GM23338 (cell line): ENCODE results near the gene RNF151. TPM values are rescaled to one million over a fixed set of nuclear protein-coding genes. Genes with fewer than 3 reads are reported as not detected.

Experiments used
- ATAC-seq: fragments of 200-7000 bp; cut with Tn5 transposase; 3 replicates; pipeline ENCODE4 v1.9.1; 2020
- DNase-seq: peaks from one replicate; pipeline ENCODE4 v3.0.0-alpha.2; 2015; ENCODE audit warnings: low spot score
- H2AFZ ChIP-seq: fragments of 200-600 bp; sonication (generic); 2 replicates; pipeline ENCODE4 v1.8.0; 2016; ENCODE audit warnings: antibody characterized with exemption, mild to moderate bottlenecking, moderate library complexity
- H3F3A ChIP-seq: fragments of 200-600 bp; sonication (generic); replicated peaks from 2 replicates; pipeline ENCODE4 v1.8.0; 2017; ENCODE audit warnings: antibody characterized with exemption, mixed run types, low read depth
- H3K27ac ChIP-seq: fragments of 200-600 bp; sonication (generic); 2 replicates; pipeline ENCODE4 v1.6.1; 2016; ENCODE audit warnings: low read depth
- H3K27me3 ChIP-seq: fragments of 200-600 bp; sonication (generic); 2 replicates; pipeline ENCODE4 v1.8.0; 2016; ENCODE audit warnings: mild to moderate bottlenecking, mixed run types, moderate library complexity; ENCODE audit not compliant: insufficient read depth
- H3K36me3 ChIP-seq: fragments of 200-600 bp; sonication (generic); 2 replicates; pipeline ENCODE4 v1.8.0; 2016; ENCODE audit warnings: mild to moderate bottlenecking; ENCODE audit not compliant: insufficient read depth
- H3K4me1 ChIP-seq: fragments of 200-600 bp; sonication (generic); 2 replicates; pipeline ENCODE4 v1.8.0; 2016; ENCODE audit warnings: mild to moderate bottlenecking, moderate library complexity; ENCODE audit not compliant: insufficient read depth
- H3K4me2 ChIP-seq: fragments of 200-600 bp; sonication (generic); 2 replicates; pipeline ENCODE4 v1.7.1; 2017; ENCODE audit warnings: mixed run types
- H3K4me3 ChIP-seq: fragments of 200-600 bp; sonication (generic); 2 replicates; pipeline ENCODE4 v1.6.1; 2016; ENCODE audit warnings: mixed run types
- H3K79me2 ChIP-seq: fragments of 200-600 bp; sonication (generic); replicated peaks from 2 replicates; pipeline ENCODE4 v1.8.0; 2017; ENCODE audit warnings: mild to moderate bottlenecking; ENCODE audit not compliant: insufficient read depth
- H3K9me2 ChIP-seq: fragments of 200-600 bp; sonication (generic); 2 replicates; pipeline ENCODE4 v1.8.0; 2017; ENCODE audit not compliant: insufficient read depth
- H4K20me1 ChIP-seq: fragments of 200-600 bp; sonication (generic); replicated peaks from 2 replicates; pipeline ENCODE4 v1.8.0; 2017; ENCODE audit warnings: mild to moderate bottlenecking; ENCODE audit not compliant: insufficient read depth
- H3K27ac Mint-ChIP-seq: 2 replicates; pipeline ENCODE4 v1.8.0; 2020; ENCODE audit warnings: inconsistent platforms, mild to moderate bottlenecking, moderate library complexity, mixed read lengths
- H3K27me3 Mint-ChIP-seq: 3 replicates; pipeline ENCODE4 v1.8.0; 2022; ENCODE audit warnings: low read depth, mild to moderate bottlenecking, moderate library complexity, mixed read lengths, inconsistent platforms; ENCODE audit not compliant: insufficient read depth, poor library complexity
- H3K36me3 Mint-ChIP-seq: 3 replicates; pipeline ENCODE4 v1.8.0; 2021; ENCODE audit warnings: low read depth, mild to moderate bottlenecking, inconsistent platforms, moderate library complexity, mixed read lengths
- H3K4me1 Mint-ChIP-seq: 3 replicates; pipeline ENCODE4 v1.8.0; 2020; ENCODE audit warnings: mild to moderate bottlenecking, inconsistent platforms, mixed read lengths
- H3K4me3 Mint-ChIP-seq: 3 replicates; pipeline ENCODE4 v1.8.0; 2021; ENCODE audit warnings: moderate library complexity, mild to moderate bottlenecking, inconsistent platforms, mixed read lengths
- H3K9me3 Mint-ChIP-seq: 3 replicates; pipeline ENCODE4 v1.8.0; 2020; ENCODE audit warnings: moderate library complexity, mild to moderate bottlenecking, inconsistent platforms, mixed read lengths
- CREB1 ChIP-seq: fragments of 250-450 bp; sonication (Bioruptor Pico); IDR thresholded peaks from 2 replicates; pipeline ENCODE4 v1.5.0; 2020; ENCODE audit warnings: low read depth, mild to moderate bottlenecking, moderate library complexity
- CTCF ChIP-seq, 2 experiments: fragments of 200-600 bp in 1 of 2; sonication (generic) in 1 of 2; conservative IDR thresholded peaks; 2 replicates each; pipeline versions ENCODE4 v1.5.1 to v1.6.1; 2016 to 2017; ENCODE audit warnings: antibody characterized with exemption in 2 of 2, low read depth in 2 of 2, mild to moderate bottlenecking in 2 of 2, moderate library complexity in 1 of 2
- EZH2 ChIP-seq: fragments of 200-600 bp; sonication (generic); IDR thresholded peaks from one replicate; pipeline ENCODE4 v1.8.0; 2017; ENCODE audit warnings: antibody characterized with exemption, mild to moderate bottlenecking, low read depth; ENCODE audit not compliant: unreplicated experiment
- EZH2phosphoT487 ChIP-seq: fragments of 200-600 bp; sonication (generic); IDR thresholded peaks from one replicate; pipeline ENCODE4 v1.8.1; 2018; ENCODE audit warnings: antibody characterized with exemption; ENCODE audit not compliant: unreplicated experiment
- JUNB ChIP-seq: IDR thresholded peaks from one replicate; pipeline ENCODE4 v1.6.1; 2016; ENCODE audit warnings: antibody characterized with exemption; ENCODE audit not compliant: unreplicated experiment
- NANOG ChIP-seq: IDR thresholded peaks from 2 replicates; pipeline ENCODE4 v1.6.1; 2016; ENCODE audit warnings: antibody characterized with exemption, borderline replicate concordance
- POLR2AphosphoS5 ChIP-seq: IDR thresholded peaks from 2 replicates; pipeline ENCODE4 v1.6.1; 2016; ENCODE audit warnings: antibody characterized with exemption, low read depth
- STAT1 ChIP-seq: IDR thresholded peaks from one replicate; pipeline ENCODE4 v1.6.1; 2016; ENCODE audit warnings: antibody characterized with exemption; ENCODE audit not compliant: unreplicated experiment
- ZNF331 ChIP-seq: fragments of 250-450 bp; sonication (Bioruptor Pico); IDR thresholded peaks from 2 replicates; pipeline ENCODE4 v1.5.0; 2020; ENCODE audit warnings: low read depth, mild to moderate bottlenecking, moderate library complexity
- ZNF462 ChIP-seq: fragments of 250-450 bp; sonication (Bioruptor Pico); IDR thresholded peaks from 2 replicates; pipeline ENCODE4 v1.5.0; 2020; ENCODE audit warnings: mild to moderate bottlenecking, moderate library complexity
- polyA plus RNA-seq: library from polyadenylated mRNA; unstranded; fragments of >200 nt; fragmentation: Nextera tagmentation; extraction: Ambion mirVana; gene quantifications from 2 replicates; pipeline ENCODE4 v1.2.1, GENCODE V29; 2016
- total RNA-seq: library from RNA; depleted of rRNA; stranded (reverse); fragments of >200 nt; shearing (Covaris generic); gene quantifications from 2 replicates; pipeline ENCODE4 v1.2.3, GENCODE V29; 2014
- TF ChIP-seq, protein P1 (sequence below): IDR thresholded peaks from one replicate; pipeline ENCODE4 v1.6.1; 2018; ENCODE audit warnings: antibody characterized with exemption; ENCODE audit not compliant: unreplicated experiment
- TF ChIP-seq, protein P2 (sequence below): IDR thresholded peaks from 2 replicates; pipeline ENCODE4 v1.6.1; 2016; ENCODE audit warnings: antibody characterized with exemption

RNF151 gene
- total and polyA plus RNA-seq, 2 experiments from 2014 or later = not detected

GRCh38 chr16:1977875-1978268 is 11.2 kb downstream of the RNF151 start:
- Mint-ChIP-seq H3K4me3 (no peak overlapping the region), H3K27ac (no peak overlapping the region), H3K9me3 (no peaks in the 10 kb centered on the region), H3K4me1 (peaks cover 17% of the 10 kb centered on the region), H3K27me3 (peaks cover 37% of the 10 kb centered on the region), H3K36me3 (peaks cover 12% of the 10 kb centered on the region)
- Histone ChIP-seq H3K4me1 (peaks cover 18% of the 10 kb centered on the region), H3K9me2 (no peaks in the 10 kb centered on the region), H3K4me3 (no peak overlapping the region), H3K27ac (no peak overlapping the region), H3K36me3 (no peaks in the 10 kb centered on the region), H3K79me2 (peaks cover 9% of the 10 kb centered on the region), H2AFZ (no peak overlapping the region), H3F3A (peaks cover 18% of the 10 kb centered on the region), H3K27me3 (peaks cover 32% of the 10 kb centered on the region), H3K4me2 (no peak overlapping the region), H4K20me1 (no peaks in the 10 kb centered on the region; the same call in none of the 2 replicates)
- DNase-seq (no peak), ATAC-seq (no peak)
- no peak for TF ChIP-seq NANOG
- TF ChIP-seq JUNB = no peak
- TF ChIP-seq EZH2 = no peak
- TF ChIP-seq EZH2phosphoT487 = no peak
- TF ChIP-seq POLR2AphosphoS5 = no peak
- TF ChIP-seq, protein P1, sequence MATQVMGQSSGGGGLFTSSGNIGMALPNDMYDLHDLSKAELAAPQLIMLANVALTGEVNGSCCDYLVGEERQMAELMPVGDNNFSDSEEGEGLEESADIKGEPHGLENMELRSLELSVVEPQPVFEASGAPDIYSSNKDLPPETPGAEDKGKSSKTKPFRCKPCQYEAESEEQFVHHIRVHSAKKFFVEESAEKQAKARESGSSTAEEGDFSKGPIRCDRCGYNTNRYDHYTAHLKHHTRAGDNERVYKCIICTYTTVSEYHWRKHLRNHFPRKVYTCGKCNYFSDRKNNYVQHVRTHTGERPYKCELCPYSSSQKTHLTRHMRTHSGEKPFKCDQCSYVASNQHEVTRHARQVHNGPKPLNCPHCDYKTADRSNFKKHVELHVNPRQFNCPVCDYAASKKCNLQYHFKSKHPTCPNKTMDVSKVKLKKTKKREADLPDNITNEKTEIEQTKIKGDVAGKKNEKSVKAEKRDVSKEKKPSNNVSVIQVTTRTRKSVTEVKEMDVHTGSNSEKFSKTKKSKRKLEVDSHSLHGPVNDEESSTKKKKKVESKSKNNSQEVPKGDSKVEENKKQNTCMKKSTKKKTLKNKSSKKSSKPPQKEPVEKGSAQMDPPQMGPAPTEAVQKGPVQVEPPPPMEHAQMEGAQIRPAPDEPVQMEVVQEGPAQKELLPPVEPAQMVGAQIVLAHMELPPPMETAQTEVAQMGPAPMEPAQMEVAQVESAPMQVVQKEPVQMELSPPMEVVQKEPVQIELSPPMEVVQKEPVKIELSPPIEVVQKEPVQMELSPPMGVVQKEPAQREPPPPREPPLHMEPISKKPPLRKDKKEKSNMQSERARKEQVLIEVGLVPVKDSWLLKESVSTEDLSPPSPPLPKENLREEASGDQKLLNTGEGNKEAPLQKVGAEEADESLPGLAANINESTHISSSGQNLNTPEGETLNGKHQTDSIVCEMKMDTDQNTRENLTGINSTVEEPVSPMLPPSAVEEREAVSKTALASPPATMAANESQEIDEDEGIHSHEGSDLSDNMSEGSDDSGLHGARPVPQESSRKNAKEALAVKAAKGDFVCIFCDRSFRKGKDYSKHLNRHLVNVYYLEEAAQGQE = no peak
- no peak for TF ChIP-seq CTCF (conservative IDR thresholded peaks at IDR 0.05; ENCODE audit: low read depth in 2 of 2)
- TF ChIP-seq, protein P2, sequence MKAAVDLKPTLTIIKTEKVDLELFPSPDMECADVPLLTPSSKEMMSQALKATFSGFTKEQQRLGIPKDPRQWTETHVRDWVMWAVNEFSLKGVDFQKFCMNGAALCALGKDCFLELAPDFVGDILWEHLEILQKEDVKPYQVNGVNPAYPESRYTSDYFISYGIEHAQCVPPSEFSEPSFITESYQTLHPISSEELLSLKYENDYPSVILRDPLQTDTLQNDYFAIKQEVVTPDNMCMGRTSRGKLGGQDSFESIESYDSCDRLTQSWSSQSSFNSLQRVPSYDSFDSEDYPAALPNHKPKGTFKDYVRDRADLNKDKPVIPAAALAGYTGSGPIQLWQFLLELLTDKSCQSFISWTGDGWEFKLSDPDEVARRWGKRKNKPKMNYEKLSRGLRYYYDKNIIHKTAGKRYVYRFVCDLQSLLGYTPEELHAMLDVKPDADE = no peak
- TF ChIP-seq ZNF462 (CRISPR knock-in tag) = no peak
- no peak for TF ChIP-seq CREB1
- no peak for TF ChIP-seq STAT1
- TF ChIP-seq ZNF331 (CRISPR knock-in tag) = no peak
